Endothelial cell of umbilical vein (primary cell): ENCODE measurements around the gene TAOK1. TPM values are rescaled to one million over a fixed set of nuclear protein-coding genes. Genes with fewer than 3 reads are reported as not detected.
A peak's percentile ranks its signal among the peaks of the same experiment; 100 is the strongest.

Source experiments
- BruUV-seq: library from RNA; stranded (reverse); fragments of 400-500 nt; replicated peaks from 2 replicates; lab custom pipeline; 2021; lab: Mats Ljungman, UMichigan
- CTCF ChIA-PET: fragments of 300-600, 350-600 bp; sonication (Branson Sonifier 250); formaldehyde crosslinking; loops from one replicate; lab custom pipeline; 2021; ENCODE audit warnings: antibody characterized with exemption, inconsistent platforms; lab: Charles Lee
- POLR2A ChIA-PET: fragments of 300-600, 350-600 bp; sonication (Branson Sonifier 250); formaldehyde crosslinking; loops from one replicate; lab custom pipeline; 2021; ENCODE audit warnings: antibody characterized with exemption, inconsistent platforms; lab: Charles Lee
- DNase-seq: peaks from one replicate; pipeline ENCODE4 v3.0.0-alpha.2; 2011; ENCODE audit warnings: low read depth, low spot score
- FAIRE-seq: peaks from 2 replicates; lab custom pipeline; 2011; peaks lifted over from hg19 to GRCh38; lab: Jason Lieb, UNC
- H2AFZ ChIP-seq: 2 replicates; pipeline ENCODE4 v1.6.0; 2012; ENCODE audit warnings: low read depth, low read length, control low read depth, inconsistent platforms
- H3K27ac ChIP-seq: 2 replicates; pipeline ENCODE4 v1.5.1; 2011; ENCODE audit warnings: low read depth, mild to moderate bottlenecking, control low read depth, low read length, moderate library complexity; ENCODE audit not compliant: insufficient read depth
- H3K27me3 ChIP-seq, 2 experiments: 2 replicates each; pipeline versions ENCODE4 v1.6.0 to v1.6.1; 2011; ENCODE audit warnings: low read length in 2 of 2, mixed read lengths in 1 of 2; ENCODE audit not compliant: control insufficient read depth in 2 of 2, insufficient read depth in 2 of 2
- H3K36me3 ChIP-seq, 2 experiments: 2 replicates in 1 of 2; 3 replicates in 1 of 2; pipeline ENCODE4 v1.5.1; 2011; ENCODE audit warnings: low read length in 2 of 2, mild to moderate bottlenecking in 1 of 2, moderate library complexity in 1 of 2; ENCODE audit not compliant: control insufficient read depth in 2 of 2, insufficient read depth in 2 of 2; ENCODE audit errors: extremely low read depth in 1 of 2
- H3K4me1 ChIP-seq: 3 replicates; pipeline ENCODE4 v1.5.1; 2011; ENCODE audit warnings: mild to moderate bottlenecking, low read length; ENCODE audit not compliant: control insufficient read depth, insufficient read depth; ENCODE audit errors: extremely low read depth
- H3K4me2 ChIP-seq: 2 replicates; pipeline ENCODE4 v1.6.1; 2011; ENCODE audit warnings: low read length, control low read depth, mixed read lengths; ENCODE audit not compliant: insufficient read depth
- H3K4me3 ChIP-seq, 3 experiments: fragments of 200-600 bp in 1 of 3; sonication (generic), shearing (Covaris generic) in 1 of 3; replicated peaks in 1 of 3; 2 replicates each; pipeline ENCODE4 v1.5.1; 2011 to 2016; ENCODE audit warnings: control low read depth in 3 of 3, low read length in 3 of 3, mild to moderate bottlenecking in 2 of 3, inconsistent platforms in 1 of 3, low read depth in 1 of 3, moderate library complexity in 1 of 3; ENCODE audit not compliant: insufficient read depth in 1 of 3
- H3K79me2 ChIP-seq: 2 replicates; pipeline ENCODE4 v1.6.0; 2012; ENCODE audit warnings: low read length, inconsistent platforms; ENCODE audit not compliant: control insufficient read depth, insufficient read depth
- H3K9ac ChIP-seq: replicated peaks from 2 replicates; pipeline ENCODE3; 2011; ENCODE audit warnings: low read length, control low read depth; ENCODE audit not compliant: insufficient read depth; ENCODE audit errors: extremely low read depth
- H3K9me1 ChIP-seq: replicated peaks from 3 replicates; pipeline ENCODE4 v1.6.0; 2011; ENCODE audit warnings: mild to moderate bottlenecking, low read length; ENCODE audit not compliant: control insufficient read depth, insufficient read depth; ENCODE audit errors: extremely low read depth
- H3K9me3 ChIP-seq: replicated peaks from 2 replicates; pipeline ENCODE4 v1.5.1; 2012; ENCODE audit warnings: low read length, inconsistent platforms; ENCODE audit not compliant: control insufficient read depth, insufficient read depth
- H4K20me1 ChIP-seq: replicated peaks from 2 replicates; pipeline ENCODE3; 2011; ENCODE audit warnings: mild to moderate bottlenecking, low read length; ENCODE audit not compliant: control insufficient read depth, insufficient read depth; ENCODE audit errors: extremely low read depth
- EZH2 ChIP-seq: IDR thresholded peaks from 2 replicates; pipeline ENCODE4 v1.6.1; 2012; ENCODE audit warnings: borderline replicate concordance, low read depth, mild to moderate bottlenecking, moderate library complexity, low read length, inconsistent platforms; ENCODE audit not compliant: severe bottlenecking
- FOS ChIP-seq: IDR thresholded peaks from 2 replicates; pipeline ENCODE4 v1.6.1; 2011; ENCODE audit warnings: mild to moderate bottlenecking, low read length, moderate library complexity, borderline replicate concordance; ENCODE audit not compliant: insufficient read depth
- GATA2 ChIP-seq: IDR thresholded peaks from 2 replicates; pipeline ENCODE4 v1.7.0; 2011; ENCODE audit warnings: low read depth, mild to moderate bottlenecking, moderate library complexity, mixed read lengths, low read length; ENCODE audit not compliant: insufficient read length, insufficient read depth
- JUN ChIP-seq: IDR thresholded peaks from 2 replicates; pipeline ENCODE4 v1.6.1; 2011; ENCODE audit warnings: borderline replicate concordance, low read depth; ENCODE audit not compliant: insufficient read length, insufficient read depth
- MYC ChIP-seq: IDR thresholded peaks from one replicate; pipeline ENCODE4 v1.6.1; 2011; ENCODE audit warnings: mild to moderate bottlenecking, low read depth, low read length
- POLR2A ChIP-seq: IDR thresholded peaks from 2 replicates; pipeline ENCODE4 v1.6.1; 2012; ENCODE audit warnings: low read depth, mild to moderate bottlenecking, control low read depth, low read length
- POLR2AphosphoS5 ChIP-seq: IDR thresholded peaks from 2 replicates; pipeline ENCODE4 v1.6.1; 2012; ENCODE audit warnings: low read depth, mild to moderate bottlenecking, control low read depth, low read length, moderate library complexity; ENCODE audit not compliant: insufficient read depth
- dilution Hi-C: fragments of 300-500 bp; cut with MboI; formaldehyde crosslinking; loops from one replicate; pipeline ENCODE4 v1.15.0; 2019; ENCODE audit warnings: low sequenced_read_pairs; ENCODE audit not compliant: extremely low pct_ligation_motif_present
- intact Hi-C: fragments of 100-400 bp; cut with micrococcal nuclease; formaldehyde crosslinking; loops from one replicate; pipeline ENCODE4 v1.10.0; 2022
- polyA plus RNA-seq, 4 experiments: library from polyadenylated mRNA; depleted of rRNA in 3 of 4; stranded (reverse) in 3 of 4; unstranded in 1 of 4; fragments of >200 nt; gene quantifications; 2 replicates each; pipeline versions ENCODE4 v1.2.1 to v1.2.3, GENCODE V29; 2011 to 2012; ENCODE audit warnings: missing spikeins in 1 of 4
- total RNA-seq: library from RNA; stranded (reverse); gene quantifications from 2 replicates; pipeline ENCODE4 v1.2.3, GENCODE V29; 2021
- TF ChIP-seq, protein P1 (sequence below): IDR thresholded peaks from 2 replicates; pipeline ENCODE4 v1.6.1; 2011; ENCODE audit not compliant: insufficient read depth, insufficient read length
- TF ChIP-seq, protein P2 (sequence below), 2 donors: IDR thresholded peaks; 1 replicate in 1 of 2; 2 replicates in 1 of 2; pipeline ENCODE4 v1.5.1; 2011; ENCODE audit warnings: low read length in 2 of 2, mild to moderate bottlenecking in 2 of 2, moderate library complexity in 2 of 2, control low read depth in 1 of 2, inconsistent platforms in 1 of 2, low read depth in 1 of 2; ENCODE audit not compliant: insufficient read depth in 1 of 2; ENCODE audit errors: extremely low read depth in 1 of 2

TAOK1 gene
- total and polyA plus RNA-seq, 2 donors (not counting 3 experiments of a cell fraction or from before 2014, with no cell fraction given), result 11.0 to 82.2 TPM

DNA sequence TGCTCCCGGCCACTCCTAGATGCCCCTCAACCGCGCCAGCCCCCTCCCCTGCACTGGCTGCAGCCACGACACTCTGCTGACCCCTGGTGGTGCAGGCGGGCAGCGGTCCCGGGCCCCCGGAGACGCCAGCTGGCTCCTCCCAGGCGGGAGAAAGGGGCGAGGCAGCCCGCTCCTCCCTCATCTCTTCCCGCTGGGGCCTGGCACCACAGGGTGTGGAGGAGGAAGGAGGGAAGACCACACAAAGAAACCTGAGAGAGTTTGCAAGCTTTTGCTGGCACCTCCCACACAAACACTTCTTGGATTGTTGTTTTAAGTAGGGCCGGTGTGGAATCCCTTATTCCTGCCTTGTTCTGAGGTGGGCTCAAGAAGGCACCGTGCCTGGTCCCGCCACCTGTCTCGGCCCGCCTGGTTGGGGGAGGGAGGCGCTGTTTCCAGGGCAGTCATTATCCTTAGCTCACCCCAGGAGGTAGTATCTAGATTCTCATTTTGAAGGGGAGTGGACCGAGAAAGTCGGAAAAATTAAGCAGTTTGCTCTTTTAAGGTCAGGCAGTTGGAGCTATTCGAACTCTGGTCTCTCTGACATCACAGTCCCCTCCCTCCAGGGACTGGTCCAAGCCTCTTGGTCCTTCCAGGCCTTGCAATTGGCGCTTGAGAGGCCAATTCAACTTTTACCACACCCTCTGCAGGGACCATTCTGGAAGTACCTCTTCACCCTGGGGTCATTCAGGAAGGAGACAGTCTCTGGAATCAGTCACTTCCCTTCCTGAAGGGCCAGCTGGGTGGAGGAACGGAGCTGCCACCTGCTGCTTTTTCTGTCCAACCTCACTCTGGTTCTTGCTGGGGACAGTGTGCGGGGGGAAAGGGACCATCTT lies 201.8 kb downstream of the TAOK1 start:
- DNase-seq (peak; percentile 91), FAIRE-seq (peak; percentile 95)
- no peaks in the 10 kb centered on the region for H3K36me3 ChIP-seq
- intact Hi-C loops (loop anchor here (1.0 to 5.0 kb wide), 6 partner anchors 12 to 443 kb away; partner anchors contain the start of genes ABHD15 and NUFIP2), dilution Hi-C loops (no loop called here)
- no peaks in the 10 kb centered on the region for H3K9me3 ChIP-seq
- no peaks in the 10 kb centered on the region for H3K27me3 ChIP-seq
- POLR2A ChIA-PET, result interaction anchor here (0.6 kb wide), 1 partner anchor 749 kb away, joined by 3 read pairs; the partner anchor contains the start of gene FAM222B
- peak overlapping the region; percentile 37 for H3K27ac ChIP-seq
- H3K4me2 ChIP-seq, result peak overlapping the region; percentile 53
- CTCF ChIA-PET, result interaction anchor here (0.6 to 9.2 kb wide), 19 partner anchors 13 to 501 kb away, joined by 3 to 152 read pairs (median 5); partner anchors contain the start of genes ABHD15, SSH2 and TP53I13
- peaks cover 31% of the 10 kb centered on the region for H3K79me2 ChIP-seq
- BruUV-seq, result no TSS peak
- H3K9me1 ChIP-seq, result no peaks in the 10 kb centered on the region
- peaks cover 54% of the 10 kb centered on the region for H3K4me1 ChIP-seq
- H3K4me3 ChIP-seq, result peak overlapping the region in 2 of 3 experiments; percentile 21 to 28
- peak overlapping the region; percentile 76 for H2AFZ ChIP-seq
- no peaks in the 10 kb centered on the region for H4K20me1 ChIP-seq
- peak overlapping the region; percentile 50 for H3K9ac ChIP-seq
- TF ChIP-seq POLR2AphosphoS5 (peak; percentile 36), FOS (no peak), MYC (peak; percentile 12), EZH2 (no peak), JUN (no peak), GATA2 (no peak), POLR2A (no peak)
- TF ChIP-seq, protein P1, sequence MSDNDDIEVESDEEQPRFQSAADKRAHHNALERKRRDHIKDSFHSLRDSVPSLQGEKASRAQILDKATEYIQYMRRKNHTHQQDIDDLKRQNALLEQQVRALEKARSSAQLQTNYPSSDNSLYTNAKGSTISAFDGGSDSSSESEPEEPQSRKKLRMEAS, result no peak
- TF ChIP-seq, protein P2, sequence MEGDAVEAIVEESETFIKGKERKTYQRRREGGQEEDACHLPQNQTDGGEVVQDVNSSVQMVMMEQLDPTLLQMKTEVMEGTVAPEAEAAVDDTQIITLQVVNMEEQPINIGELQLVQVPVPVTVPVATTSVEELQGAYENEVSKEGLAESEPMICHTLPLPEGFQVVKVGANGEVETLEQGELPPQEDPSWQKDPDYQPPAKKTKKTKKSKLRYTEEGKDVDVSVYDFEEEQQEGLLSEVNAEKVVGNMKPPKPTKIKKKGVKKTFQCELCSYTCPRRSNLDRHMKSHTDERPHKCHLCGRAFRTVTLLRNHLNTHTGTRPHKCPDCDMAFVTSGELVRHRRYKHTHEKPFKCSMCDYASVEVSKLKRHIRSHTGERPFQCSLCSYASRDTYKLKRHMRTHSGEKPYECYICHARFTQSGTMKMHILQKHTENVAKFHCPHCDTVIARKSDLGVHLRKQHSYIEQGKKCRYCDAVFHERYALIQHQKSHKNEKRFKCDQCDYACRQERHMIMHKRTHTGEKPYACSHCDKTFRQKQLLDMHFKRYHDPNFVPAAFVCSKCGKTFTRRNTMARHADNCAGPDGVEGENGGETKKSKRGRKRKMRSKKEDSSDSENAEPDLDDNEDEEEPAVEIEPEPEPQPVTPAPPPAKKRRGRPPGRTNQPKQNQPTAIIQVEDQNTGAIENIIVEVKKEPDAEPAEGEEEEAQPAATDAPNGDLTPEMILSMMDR (IDR thresholded peaks at IDR 0.05; ENCODE audit: extremely low read depth in 1 of 2, insufficient read depth in 1 of 2, low read depth in 1 of 2, low read length in 2 of 2), result peak; percentile 99 to 100
